Measurements from ENCODE around the gene MAPRE3. TPM values are rescaled to one million over a fixed set of nuclear protein-coding genes. Genes with fewer than 3 reads are reported as not detected.

Gene MAPRE3
- total RNA-seq, 1 donor from 2014 or later = 14.4 TPM

- no peak overlapping the region for H3K27ac Mint-ChIP-seq
- peaks cover 24% of the 10 kb centered on the region for H3K4me1 Mint-ChIP-seq (ENCODE audit: unreplicated experiment)
- DNase-seq (ENCODE audit: extremely low spot score, unreplicated experiment) = no peak
- no peaks in the 10 kb centered on the region for H3K27me3 Mint-ChIP-seq
- H3K36me3 Mint-ChIP-seq = peaks cover 7% of the 10 kb centered on the region
- TF ChIP-seq CTCF (conservative IDR thresholded peaks at IDR 0.05) = peak; percentile 32
- no peaks in the 10 kb centered on the region for H3K9me3 Mint-ChIP-seq
- H3K4me3 Mint-ChIP-seq = no peak overlapping the region
Observed at GRCh38 chr2:27024188-27024587, 53.8 kb downstream of the MAPRE3 start.

- no peak overlapping the region for H3K27ac Mint-ChIP-seq
Observed at GRCh38 chr2:27024812-27025211, 54.4 kb downstream of the MAPRE3 start.

GRCh38 chr2:27025281-27025800 is 54.9 kb downstream of the MAPRE3 start:
- H3K4me3 Mint-ChIP-seq = no peak overlapping the region
- no peak overlapping the region for H3K27ac Mint-ChIP-seq
- no peaks in the 10 kb centered on the region for H3K27me3 Mint-ChIP-seq
- no peak for DNase-seq (ENCODE audit: extremely low spot score, unreplicated experiment)
- peaks cover 7% of the 10 kb centered on the region for H3K36me3 Mint-ChIP-seq
- no peaks in the 10 kb centered on the region for H3K9me3 Mint-ChIP-seq
- no peak for TF ChIP-seq CTCF (conservative IDR thresholded peaks at IDR 0.05)
- H3K4me1 Mint-ChIP-seq (ENCODE audit: unreplicated experiment) = peaks cover 17% of the 10 kb centered on the region

More at GRCh38 chr2:27024812-27025211, 54.4 kb downstream of the MAPRE3 start:
- DNase-seq (ENCODE audit: extremely low spot score, unreplicated experiment) = no peak
- no peak overlapping the region for H3K4me3 Mint-ChIP-seq
- TF ChIP-seq CTCF (conservative IDR thresholded peaks at IDR 0.05) = peak; percentile 19
- no peaks in the 10 kb centered on the region for H3K27me3 Mint-ChIP-seq
- peaks cover 19% of the 10 kb centered on the region for H3K4me1 Mint-ChIP-seq (ENCODE audit: unreplicated experiment)
- H3K36me3 Mint-ChIP-seq = peaks cover 7% of the 10 kb centered on the region
- no peaks in the 10 kb centered on the region for H3K9me3 Mint-ChIP-seq

- no peak for DNase-seq (ENCODE audit: extremely low spot score, unreplicated experiment)
- Mint-ChIP-seq H3K27me3 (no peaks in the 10 kb centered on the region), H3K9me3 (no peaks in the 10 kb centered on the region), H3K27ac (no peak overlapping the region), H3K4me3 (no peak overlapping the region), H3K4me1 (ENCODE audit: unreplicated experiment) (peaks cover 12% of the 10 kb centered on the region), H3K36me3 (peaks cover 7% of the 10 kb centered on the region)
- TF ChIP-seq CTCF (conservative IDR thresholded peaks at IDR 0.05) = no peak
Observed at GRCh38 chr2:27025861-27026851, 55.7 kb downstream of the MAPRE3 start.

- Mint-ChIP-seq H3K4me3 (no peak overlapping the region), H3K9me3 (no peaks in the 10 kb centered on the region), H3K4me1 (ENCODE audit: unreplicated experiment) (peaks cover 9% of the 10 kb centered on the region), H3K36me3 (peaks cover 11% of the 10 kb centered on the region), H3K27me3 (no peaks in the 10 kb centered on the region), H3K27ac (no peak overlapping the region)
- DNase-seq (ENCODE audit: extremely low spot score, unreplicated experiment) = no peak
- no peak for TF ChIP-seq CTCF (conservative IDR thresholded peaks at IDR 0.05)
Observed at GRCh38 chr2:27027211-27027651, 56.8 kb downstream of the MAPRE3 start.

Data from type B pancreatic cell (in vitro differentiated cells).